Activated CD4-positive, CD25-positive, alpha-beta regulatory T cell treated with anti-CD3 and anti-CD28 coated beads, Interleukin-2, amount 50 U/mL, for 24 hours (primary cell): Measurements from ENCODE around the gene CLIC6.
A peak's percentile ranks its signal among the peaks of the same experiment; 100 is the strongest.

Experiments used
- ATAC-seq, 2 donors: fragments of 150-1000 bp; cut with Tn5 transposase; one replicate each; pipeline ENCODE4 v1.10.0; 2021; ENCODE audit warnings: mild to moderate bottlenecking in 1 of 2, moderate library complexity in 1 of 2

CLIC6 gene

DNA sequence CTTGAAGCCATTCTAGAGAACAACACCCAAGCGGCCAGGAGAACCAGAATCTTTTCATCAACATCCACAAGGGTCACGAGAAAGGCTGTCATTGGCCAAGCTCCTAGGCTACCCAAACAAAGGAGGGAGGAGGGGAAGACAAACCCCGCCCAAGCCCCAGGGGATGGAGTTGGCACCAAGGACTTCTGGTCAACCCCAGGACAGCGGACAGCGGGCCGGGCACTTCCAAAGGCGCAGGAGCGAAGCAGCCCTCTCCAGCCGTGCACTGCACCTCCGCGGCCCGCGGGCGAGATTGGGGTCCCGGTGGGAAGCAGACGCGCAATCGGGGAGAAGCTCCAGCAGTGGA lies at the start of gene CLIC6:
Gene CLIC6, plus strand, starts transcription at position 192 of the 346 bp plus-strand sequence. CDS start 395 bp downstream, outside the sequence.
- no peak for ATAC-seq

DNA sequence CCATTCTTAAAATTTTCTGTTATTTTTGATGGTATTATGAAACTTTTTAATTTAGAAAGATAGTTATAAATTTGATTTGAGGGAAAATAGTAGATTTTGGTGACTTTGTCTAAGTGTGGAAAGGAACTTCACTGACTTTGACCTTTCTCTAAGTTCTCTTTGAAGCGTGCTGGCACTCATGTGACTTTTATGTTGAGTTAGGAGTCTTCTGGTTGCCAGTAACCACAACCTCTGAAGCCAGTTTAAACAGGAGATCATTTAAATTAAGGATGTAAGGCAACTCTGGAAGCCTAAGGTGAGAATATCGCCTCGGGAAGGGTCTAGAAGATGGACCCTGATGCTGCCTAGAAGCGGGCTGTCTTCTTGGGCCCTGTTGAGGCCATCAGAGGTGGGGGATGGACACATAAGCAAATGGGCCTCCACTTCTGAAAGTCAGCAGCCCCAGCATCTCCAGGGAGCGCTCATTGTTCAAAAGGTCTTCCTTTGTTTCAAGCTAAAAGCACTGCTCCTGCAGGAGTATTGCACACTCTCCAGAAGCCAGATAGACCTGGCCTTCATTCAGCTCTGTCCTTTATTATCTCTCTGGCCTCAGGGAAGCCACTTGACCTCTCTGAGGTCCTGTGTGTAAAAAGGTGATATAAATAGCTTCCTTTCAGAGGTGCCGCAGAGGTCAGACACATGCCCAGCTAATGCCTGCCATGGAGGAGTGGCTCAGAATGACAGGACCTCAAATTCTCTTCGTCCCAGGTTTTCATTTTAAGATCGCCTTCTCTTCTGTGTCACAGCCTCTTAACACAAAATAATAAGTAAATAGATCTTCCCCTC lies 48.7 kb upstream of the CLIC6 start:
- no peak for ATAC-seq

DNA sequence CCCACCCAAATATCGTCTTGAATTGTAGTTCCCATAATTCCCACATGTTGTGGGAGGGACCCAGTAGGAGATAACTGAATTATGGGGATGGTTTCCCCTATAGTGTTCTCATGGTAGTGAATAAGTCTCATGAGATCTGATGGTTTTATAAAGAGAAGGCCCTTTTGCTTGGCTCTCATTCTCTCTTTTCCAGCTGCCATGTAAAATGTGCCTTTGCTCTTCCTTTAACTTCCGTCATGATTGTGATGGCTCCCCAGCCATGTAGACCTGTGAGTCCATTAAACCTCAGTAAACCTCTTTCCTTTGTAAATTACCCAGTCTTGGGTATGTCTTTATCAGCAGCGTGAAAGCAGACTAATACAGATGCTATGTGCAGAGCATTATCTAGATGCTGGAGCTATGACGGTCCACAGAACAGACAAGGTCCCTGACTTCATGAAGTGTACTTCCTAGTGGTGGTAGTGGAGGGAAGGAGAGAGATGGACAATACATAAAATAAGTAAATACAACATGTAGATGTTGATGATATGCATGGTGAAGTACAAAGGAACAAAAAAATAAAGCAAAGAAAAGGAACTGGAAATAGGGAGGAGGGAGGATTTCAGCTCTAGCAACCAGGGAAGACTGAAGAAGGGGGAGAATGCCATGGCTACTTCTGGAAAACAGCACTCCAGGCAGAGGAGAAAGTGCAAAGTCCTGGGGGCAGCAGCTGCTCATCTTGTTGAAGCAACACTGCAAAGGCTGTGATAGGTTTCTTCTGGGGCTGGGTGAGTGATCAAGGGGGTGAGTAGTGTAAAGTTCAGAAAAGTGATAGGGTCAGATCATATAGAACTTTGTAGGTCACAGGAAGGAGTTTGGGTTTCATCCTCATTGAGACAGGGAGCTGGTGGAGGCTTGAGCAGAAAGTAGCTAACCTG lies 47.1 kb upstream of the CLIC6 start:
- no peak for ATAC-seq

DNA sequence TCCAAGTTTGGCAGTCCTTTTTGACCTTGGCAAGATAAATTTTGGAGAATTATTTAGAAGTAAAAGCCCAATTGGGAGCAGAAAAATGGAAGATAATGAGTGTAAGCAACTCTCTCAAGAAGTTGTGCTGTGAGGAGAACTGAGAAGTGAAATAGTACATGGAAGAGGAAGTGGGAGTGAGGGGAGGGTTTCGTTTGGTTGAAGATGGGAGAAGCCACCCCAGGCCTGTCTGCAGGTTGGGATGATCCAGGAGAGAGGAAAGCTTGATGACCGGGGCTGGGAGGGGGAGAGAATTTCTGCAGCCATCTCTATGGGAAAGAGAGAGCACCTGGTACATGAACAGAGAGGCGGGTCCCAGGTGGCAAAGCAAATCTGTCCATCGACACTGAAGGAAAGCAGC lies 45.3 kb upstream of the CLIC6 start:
- no peak for ATAC-seq

- ATAC-seq: no peak
Measured at GRCh38 chr21:34625030-34625593, 43.7 kb upstream of the CLIC6 start.

DNA sequence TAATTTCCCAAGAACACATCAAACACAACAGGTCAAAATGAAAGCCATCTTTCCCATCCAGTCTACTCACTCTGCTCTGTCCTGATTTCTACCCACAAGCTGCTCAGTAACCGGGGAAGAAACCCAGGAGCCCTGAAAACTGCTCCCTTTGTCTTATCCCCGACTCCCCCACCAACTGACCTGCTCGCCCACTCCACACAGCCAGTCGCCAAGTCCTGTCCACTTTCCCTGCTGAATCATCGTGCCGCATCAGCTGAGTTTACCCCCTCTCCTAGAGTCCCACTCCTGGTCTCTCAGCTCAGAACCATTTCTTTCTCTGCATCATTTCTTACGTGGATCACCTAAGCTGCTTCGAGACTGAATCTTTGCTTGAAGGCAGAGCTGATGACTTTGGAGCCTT lies 42.7 kb upstream of the CLIC6 start:
- no peak for ATAC-seq

GRCh38 chr21:34630536-34631143 lies 38.2 kb upstream of the CLIC6 start:
- ATAC-seq: peak; percentile 44 to 63

- no peak for ATAC-seq
Measured at GRCh38 chr21:34632498-34632897, 36.3 kb upstream of the CLIC6 start.

GRCh38 chr21:34635307-34635706 lies 33.5 kb upstream of the CLIC6 start:
- no peak for ATAC-seq

DNA sequence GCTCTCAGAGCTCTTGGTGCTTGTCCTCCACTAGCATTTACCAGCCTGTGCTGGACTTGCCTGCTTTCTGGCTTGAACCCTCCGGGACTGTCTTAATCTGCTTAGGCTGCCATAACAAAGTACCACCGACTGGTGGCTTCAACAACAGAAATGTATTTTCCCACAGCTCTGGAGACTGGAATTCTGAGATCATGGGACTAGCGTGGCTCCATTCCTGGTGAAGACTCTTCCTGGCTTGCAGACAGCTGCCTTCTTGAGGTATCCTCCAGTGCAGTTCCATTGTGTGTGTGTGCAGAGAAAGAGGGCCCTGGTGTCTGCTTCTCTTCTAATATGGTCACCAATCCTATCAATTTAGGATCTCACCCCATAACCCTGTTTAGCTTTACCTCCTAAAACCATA lies 31.8 kb upstream of the CLIC6 start:
- no peak for ATAC-seq

DNA sequence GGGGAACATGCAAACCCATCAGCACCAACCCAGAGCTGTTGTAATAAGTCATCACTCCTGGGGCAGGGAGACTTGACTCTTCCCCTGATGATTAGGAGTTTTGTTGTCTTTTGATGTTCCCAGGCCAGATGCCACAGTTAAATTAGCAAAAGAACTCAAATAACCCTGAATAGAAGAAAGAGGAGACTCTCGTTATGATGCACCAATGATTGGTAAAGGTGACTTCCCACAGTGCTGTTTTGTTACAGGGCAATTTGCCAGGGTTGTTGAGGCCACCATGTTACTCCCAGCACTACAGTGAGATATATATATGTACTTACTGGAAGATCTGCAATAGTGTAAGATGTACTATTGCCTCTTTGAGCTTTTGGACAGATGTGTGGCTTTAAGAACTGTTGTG lies 29.5 kb upstream of the CLIC6 start:
- ATAC-seq: no peak

DNA sequence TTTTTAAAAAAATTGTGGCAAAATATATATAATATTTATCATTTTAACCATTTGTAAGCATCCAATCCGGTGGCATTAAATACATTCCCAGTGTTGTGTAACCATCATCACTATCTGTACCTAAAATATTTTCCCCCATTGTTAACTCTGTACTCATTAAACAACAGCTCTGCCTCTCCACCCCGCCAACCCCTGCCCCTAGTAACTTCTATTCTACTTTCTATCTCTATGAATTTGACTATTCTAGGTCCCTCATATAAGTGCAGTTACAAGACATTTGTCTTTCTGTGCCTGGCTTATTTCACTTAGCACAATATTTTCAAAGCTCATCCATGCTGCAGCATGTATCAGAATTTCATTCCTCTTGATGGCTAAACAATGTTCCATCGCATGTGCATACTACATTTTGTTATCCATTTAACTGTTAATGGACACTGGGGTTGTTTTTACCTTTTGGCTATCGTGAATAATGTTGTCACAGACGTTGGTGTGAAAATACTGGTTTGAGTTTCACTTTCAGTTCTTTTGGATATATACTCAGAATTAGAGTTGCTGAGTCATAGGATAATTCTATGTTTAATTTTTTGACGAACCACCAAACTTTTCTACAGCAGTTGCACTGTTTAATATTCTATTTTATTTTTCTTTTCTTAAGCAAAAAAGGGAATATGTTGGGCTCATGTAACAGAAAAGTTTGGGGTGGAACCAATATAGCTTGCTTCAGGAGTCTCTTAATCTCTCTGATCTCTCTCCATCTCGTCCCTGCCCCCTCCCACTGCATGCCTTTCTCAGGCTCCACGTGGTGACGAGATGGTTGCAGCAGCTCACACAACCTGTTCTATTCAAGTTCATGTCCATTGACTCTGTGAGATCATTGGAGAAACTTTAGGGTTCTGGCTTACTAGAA lies 28.7 kb upstream of the CLIC6 start:
- ATAC-seq: peak; percentile 70 to 77

DNA sequence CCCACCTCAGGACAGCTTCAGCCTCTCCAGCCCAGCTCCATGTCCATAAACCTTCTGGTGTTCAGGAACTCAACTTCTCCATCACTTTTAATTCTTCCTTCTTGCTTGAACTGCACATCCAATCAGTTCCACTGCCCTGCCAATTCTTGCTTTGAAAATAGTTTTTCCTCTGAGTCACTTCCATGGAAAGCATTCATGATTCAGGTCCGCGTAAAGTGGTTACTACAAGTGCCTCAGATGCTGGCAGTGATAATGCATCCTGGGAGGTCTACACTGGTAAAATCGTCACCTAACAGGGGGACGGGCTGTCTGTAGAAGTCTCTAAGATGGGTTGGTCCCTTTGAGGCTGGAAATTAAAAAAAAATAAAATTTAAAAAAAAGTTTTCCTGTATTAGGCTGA lies 27.9 kb upstream of the CLIC6 start:
- ATAC-seq: peak; percentile 29 to 42

DNA sequence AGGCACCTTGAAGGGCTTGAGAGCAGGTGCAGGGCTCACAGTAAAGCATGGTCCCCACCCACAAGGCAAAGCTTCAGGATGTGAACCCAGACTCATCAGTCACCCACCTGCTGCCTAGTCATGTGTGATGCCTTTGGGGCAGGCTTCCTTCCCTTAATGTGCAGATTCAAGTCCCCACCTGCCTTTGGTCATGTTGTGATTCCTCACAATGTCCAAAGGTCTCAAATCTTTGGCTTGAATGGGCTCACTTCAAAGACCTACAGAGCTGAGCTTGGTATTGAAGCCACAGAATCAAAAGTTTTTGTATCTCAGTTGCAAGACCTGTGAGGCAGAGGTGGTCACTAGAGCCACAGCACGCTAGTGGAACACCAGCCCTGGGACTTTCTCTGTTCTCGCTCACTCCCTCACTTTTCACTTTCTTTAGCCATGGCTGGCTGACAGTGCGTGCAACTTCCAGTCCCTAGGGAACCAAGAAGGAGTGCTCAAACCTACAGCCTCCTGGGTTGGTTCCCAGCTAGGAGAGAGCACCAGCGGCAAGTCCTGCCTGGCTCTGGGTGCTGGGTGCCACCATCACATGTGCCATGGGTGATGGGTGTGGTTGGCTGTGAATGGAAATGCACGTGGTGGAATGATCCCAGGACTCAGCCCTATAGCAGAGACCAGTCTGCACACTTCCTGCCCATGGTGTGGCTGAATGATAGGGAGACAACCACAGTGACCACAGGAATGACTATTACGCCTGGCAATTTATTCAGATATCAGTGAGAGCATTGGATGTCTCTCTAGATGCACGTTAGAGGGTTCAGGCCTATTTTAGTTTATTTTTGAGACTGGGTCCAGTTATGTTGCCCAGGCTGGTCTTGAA lies 26.4 kb upstream of the CLIC6 start:
- no peak for ATAC-seq

DNA sequence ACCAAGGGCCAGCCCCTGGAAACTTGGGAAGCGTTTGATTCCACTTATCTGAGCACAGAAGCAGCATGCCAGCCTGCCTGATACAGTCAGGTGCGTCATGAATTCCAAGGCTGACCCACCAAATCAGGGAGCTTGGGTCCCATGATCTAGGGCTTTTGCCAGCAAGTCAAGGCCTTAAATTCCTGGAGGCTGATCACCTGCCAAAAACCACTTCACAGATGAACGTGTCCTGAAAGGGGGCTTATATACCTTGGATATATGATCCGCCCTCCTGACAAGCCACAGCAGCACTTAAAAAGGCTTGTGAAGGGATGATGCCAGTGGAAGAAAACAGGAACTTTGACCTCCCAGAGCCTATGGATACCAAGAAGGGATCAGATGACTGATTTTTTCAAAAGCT lies 24.0 kb upstream of the CLIC6 start:
- no peak for ATAC-seq

- ATAC-seq: no peak
Measured at GRCh38 chr21:34647555-34647954, 21.2 kb upstream of the CLIC6 start.

- ATAC-seq: no peak
Measured at GRCh38 chr21:34648739-34649297, 20.0 kb upstream of the CLIC6 start.

DNA sequence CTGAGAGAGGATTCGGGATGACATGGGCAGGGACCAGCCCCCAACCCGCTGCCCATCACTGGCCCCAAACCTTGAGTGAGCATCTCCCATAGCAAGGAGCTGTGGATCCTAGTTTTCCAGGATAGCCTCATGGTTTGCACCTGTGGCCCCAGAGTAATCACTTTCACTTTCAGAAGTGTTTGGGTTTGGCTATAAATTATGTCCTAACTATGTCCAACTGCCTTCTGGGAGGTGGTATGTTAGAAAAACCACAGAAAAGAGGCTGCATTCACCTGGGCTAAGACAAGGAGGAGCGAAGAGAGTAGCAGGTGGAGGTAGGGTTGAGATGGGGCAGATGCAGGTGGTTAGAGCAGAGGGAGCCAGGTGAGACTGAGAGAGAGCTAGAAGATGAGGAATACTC lies 19.4 kb upstream of the CLIC6 start:
- ATAC-seq: no peak

DNA sequence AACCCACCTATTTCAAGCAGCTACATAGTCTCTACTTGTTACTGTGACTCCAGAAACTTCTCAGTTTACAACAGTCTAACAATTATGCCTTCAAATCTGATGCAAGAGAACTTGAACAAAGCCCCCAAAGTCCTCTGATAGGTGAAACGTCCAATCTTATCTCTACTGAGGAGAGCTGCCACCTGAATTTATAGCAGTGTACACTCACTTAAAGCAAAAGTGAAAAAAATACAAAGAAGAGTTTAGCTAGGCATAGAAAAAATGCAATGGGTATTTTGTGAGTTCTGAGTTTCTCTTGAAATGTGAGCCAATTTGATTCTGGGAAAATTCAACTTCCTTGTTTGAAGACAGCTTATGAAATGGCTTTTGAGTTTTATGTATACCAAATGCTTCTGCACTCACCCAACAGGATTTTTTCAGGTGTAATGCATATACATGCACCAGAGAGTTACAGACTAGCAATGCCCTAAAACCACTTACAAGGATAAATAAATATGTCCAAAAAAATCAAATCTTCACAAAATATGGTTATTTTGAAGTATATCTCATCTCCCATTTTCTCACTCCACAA lies 17.8 kb upstream of the CLIC6 start:
- no peak for ATAC-seq

- ATAC-seq: no peak
Measured at GRCh38 chr21:34651642-34652041, 17.2 kb upstream of the CLIC6 start.
